GM18517 (cell line): Measurements from ENCODE around the gene ZSWIM6.
"Not testable (repeated sequence)": the region's sequence is repeated elsewhere in the genome, so short reads cannot be mapped to it uniquely, and the experiment has no call there.

Experiments used
- ATAC-seq: cut with Tn5 transposase; IDR thresholded peaks from one replicate; pipeline ENCODE4 v1.9.1; 2021; ENCODE audit warnings: mild to moderate bottlenecking, moderate library complexity; ENCODE audit not compliant: unreplicated experiment

Gene ZSWIM6

DNA sequence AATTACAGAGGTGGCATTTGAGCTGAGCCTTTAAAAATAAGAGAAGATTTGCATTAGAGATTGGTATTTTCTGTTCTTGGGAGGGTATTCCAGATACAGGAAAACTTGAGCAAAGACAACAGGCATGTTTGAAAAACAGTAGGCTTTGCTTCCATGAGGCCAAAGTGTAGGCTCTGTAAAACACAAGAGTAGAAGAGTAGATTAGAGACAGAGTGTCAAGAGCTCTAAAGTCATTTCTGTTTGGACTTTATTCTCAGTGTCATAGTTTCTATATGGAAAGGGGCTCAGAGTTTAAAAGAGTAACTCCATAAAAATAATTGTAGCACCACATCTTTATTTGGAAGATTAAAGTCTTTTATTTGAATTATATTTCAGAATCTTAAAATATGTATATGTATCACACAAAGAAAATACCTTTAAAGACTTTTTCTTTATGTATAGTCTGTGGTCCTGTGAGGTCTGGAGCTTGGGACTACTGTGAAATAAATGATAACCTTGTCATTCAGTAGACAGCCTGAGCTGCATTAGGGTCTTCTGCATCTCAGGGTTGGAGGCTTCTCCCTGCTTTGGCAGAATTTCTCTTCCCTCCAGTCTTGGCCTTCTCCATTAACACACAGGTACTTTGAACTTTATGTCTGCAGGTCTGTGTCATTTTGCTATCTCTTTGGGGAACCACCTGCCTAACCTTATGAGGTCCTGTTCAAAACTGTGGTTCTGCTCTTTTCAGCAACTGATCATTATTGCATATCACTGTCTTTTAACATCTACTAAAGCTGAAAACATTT, 73.6 kb downstream of the ZSWIM6 start:
- no peak for ATAC-seq

GRCh38 chr5:61406497-61406896, 74.4 kb downstream of the ZSWIM6 start:
- not testable (repeated sequence) for ATAC-seq

DNA sequence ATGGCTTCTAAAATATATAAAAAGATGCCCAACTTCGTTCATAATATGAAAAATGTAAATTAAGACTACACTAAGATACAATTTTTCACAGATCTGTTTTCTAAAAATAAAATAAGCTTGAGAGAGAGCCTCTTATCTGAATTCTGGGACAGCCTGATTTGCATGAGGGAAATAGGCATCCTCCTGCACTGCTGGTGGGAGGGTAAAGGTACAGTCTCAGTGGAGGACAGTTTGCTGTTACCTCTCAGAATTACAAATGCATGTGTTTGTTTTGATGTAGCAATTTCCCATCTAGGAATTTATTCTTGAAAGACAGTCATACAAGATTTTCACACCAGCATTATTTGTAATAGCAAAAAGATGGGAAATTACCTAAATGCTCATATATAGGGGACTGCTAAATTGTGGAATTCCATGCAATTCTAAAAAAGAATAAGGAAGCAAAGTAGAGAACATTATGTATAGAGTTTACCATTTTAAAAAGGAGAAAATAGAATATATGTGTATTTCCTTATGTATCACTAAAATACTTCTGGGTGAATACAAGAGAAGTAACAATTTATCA, 75.7 kb downstream of the ZSWIM6 start:
- no peak for ATAC-seq

DNA sequence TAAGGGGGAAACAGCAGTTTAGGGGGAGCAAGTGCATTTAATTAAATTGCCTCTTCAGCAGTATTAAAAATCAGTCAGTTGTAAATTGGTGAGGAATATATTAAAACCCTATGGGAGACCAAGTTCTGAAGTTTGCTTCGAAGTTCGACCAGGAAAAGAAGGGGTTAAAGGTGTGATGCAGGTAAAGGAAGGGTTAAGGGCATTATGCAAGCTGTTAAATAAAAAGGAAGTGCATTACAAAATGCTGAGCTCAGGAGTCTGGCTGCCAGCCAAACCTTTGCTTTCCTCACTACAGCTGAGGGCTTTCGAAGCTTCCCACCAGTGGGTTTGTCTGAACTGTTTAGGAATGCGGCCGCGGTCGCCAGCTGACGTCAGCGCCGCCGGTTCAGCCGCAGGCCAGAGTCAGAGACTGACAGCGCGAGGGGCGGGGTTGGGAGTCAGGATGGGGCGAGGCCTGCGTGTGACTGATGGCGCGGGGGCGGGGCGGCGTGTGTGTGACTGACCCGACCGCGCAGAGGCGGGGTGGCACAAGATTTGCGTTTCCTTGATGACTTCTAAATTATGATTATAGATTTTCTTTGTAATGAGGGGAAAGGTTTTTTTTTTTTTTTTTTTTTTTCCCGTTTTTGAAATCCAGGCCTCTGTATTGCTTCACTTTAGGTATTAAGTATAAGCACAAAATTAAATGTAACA, 76.6 kb downstream of the ZSWIM6 start:
- ATAC-seq = peak; percentile 92

DNA sequence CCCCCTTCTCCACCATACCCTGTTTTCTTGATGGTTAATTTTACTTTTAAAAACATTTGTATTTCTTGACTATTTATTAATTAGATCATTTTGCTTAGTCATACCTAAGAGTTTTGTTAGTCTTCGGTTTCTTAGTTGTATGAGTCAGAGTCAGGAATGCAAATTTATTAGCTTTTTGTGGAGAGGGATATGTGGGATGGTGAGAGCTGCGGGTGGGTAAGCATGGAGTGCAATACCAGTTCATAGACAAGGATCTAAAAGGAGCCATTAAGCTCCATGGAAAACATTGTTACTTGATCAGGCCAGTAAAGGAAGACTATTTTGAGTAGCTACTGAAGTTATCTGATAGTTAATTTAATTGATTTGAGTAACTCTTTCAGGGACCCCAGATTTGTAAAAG, 77.5 kb downstream of the ZSWIM6 start:
- no peak for ATAC-seq

- ATAC-seq = no peak
These were observed 78.8 kb downstream of the ZSWIM6 start for GRCh38 chr5:61410811-61411210.

- no peak for ATAC-seq
These were observed 80.3 kb downstream of the ZSWIM6 start for GRCh38 chr5:61412361-61412760.

GRCh38 chr5:61413205-61413604, 81.1 kb downstream of the ZSWIM6 start:
- not testable (repeated sequence) for ATAC-seq

GRCh38 chr5:61414806-61415205, 82.7 kb downstream of the ZSWIM6 start:
- ATAC-seq = no peak

DNA sequence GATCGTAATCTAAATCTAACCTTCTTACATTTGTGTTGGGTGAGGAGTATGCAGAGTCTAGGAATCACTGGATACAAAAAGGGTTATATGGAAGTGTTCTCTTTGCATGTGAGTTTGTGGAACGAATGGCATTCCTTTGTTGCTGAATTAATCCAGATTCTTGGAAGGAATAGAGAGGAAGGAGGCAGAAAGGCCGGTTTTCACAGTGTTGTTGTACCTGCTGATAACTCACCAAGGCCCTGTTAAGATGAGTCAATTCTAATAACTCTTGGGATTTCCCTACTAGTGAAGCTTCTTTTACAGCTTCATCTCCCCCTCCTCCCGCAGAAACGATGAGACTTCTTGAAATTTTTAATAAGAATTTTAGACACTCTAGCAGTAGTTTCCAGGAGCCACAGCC, 84.0 kb downstream of the ZSWIM6 start:
- ATAC-seq = no peak

GRCh38 chr5:61416420-61416819, 84.4 kb downstream of the ZSWIM6 start:
- ATAC-seq = no peak

- ATAC-seq = no peak
These were observed 85.3 kb downstream of the ZSWIM6 start for GRCh38 chr5:61417340-61417739.

GRCh38 chr5:61417851-61418250, 85.8 kb downstream of the ZSWIM6 start:
- no peak for ATAC-seq

GRCh38 chr5:61419106-61419505, 87.0 kb downstream of the ZSWIM6 start:
- ATAC-seq = no peak

GRCh38 chr5:61420016-61420415, 88.0 kb downstream of the ZSWIM6 start:
- no peak for ATAC-seq

DNA sequence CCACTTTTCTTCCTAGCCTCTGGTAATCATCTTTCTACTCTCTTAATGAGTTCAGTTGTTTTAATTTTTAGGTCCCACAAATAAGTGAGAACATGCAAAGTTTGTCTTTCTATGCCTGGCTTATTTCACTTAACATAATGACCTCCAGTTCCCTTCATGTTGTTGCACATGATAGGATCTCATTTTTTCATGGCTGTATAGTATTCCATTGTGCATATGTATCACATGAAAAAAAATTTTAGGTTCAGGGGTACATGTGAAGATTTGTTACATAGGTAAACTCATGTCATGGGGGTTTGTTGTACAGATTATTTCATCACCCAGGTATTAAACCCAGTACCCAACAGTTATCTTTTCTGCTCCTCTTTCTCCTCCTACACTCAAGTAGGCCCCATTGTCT, 89.2 kb downstream of the ZSWIM6 start:
- ATAC-seq = not testable (repeated sequence)

GRCh38 chr5:61423487-61424145, 91.6 kb downstream of the ZSWIM6 start:
- ATAC-seq = no peak

- no peak for ATAC-seq
These were observed 93.9 kb downstream of the ZSWIM6 start for GRCh38 chr5:61425918-61426317.

DNA sequence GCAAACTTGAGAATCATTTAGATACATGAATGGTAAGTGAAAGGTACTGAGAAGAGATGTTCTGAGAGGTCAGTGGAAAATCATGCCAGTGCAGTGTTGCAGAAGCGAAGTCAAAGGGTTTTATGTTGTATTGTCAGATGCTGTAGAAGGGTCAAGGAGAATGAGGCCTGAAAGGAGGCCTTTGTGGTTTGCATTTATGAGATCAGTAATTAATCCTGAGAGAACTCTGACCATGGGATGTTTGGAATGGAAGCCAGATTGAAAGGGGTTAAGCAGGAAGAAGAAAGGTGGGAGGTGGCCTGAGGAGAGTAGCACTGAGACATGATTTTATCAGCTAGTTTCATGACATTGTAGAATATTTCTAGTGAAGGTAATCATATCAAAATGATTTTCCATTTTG, 97.8 kb downstream of the ZSWIM6 start:
- no peak for ATAC-seq

DNA sequence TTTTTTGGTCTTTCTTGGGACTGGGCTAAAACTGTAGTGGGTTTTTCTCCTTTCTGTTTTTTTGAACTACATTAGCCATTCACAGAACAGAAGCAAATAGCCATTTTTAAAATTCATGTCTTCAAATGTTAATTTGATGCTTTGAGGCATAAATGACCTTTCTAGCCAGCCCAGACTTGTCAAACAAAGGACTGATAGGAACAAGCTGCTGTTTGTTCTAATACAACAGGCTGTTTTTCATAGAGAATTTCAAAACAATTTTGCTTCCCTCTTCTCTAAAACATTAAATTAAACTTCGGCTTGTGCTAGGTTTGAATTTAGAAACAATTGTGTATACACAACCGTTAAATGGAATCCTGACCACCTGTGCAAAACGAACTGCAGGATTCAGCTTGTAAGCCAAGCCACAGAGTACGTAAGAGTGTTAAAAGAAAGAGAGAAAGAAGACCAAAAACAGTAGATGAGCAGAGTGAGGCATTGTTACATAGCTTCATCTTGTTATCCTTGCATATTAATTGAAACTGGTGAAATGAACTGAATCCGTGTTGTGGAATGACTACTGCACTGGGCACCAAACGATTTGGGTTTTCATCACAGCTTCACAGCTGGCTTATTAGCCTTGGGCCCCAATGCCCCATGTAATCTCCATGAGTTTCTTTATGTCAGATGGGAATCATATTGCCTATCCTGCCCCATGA, 100.0 kb downstream of the ZSWIM6 start:
- no peak for ATAC-seq

GRCh38 chr5:61435368-61435767, 103.3 kb downstream of the ZSWIM6 start:
- ATAC-seq = no peak
